Osteoblast (primary cell): ENCODE results near the gene CUL3. TPM values are rescaled to one million over a fixed set of nuclear protein-coding genes. Genes with fewer than 3 reads are reported as not detected.

Experiments used
- DNase-seq: peaks from one replicate; pipeline ENCODE4 v3.0.0; 2011; ENCODE audit warnings: low spot score, mixed read lengths; ENCODE audit not compliant: insufficient read length; ENCODE audit errors: missing footprints
- H2AFZ ChIP-seq: 2 replicates; pipeline ENCODE4 v1.6.0; 2011; ENCODE audit warnings: mild to moderate bottlenecking, low read length
- H3K27ac ChIP-seq: 2 replicates; pipeline ENCODE4 v1.5.1; 2011; ENCODE audit warnings: mild to moderate bottlenecking, low read depth, low read length, moderate library complexity
- H3K27me3 ChIP-seq: 2 replicates; pipeline ENCODE4 v1.6.0; 2012; ENCODE audit warnings: mild to moderate bottlenecking, control low read depth, inconsistent platforms, low read length, moderate library complexity; ENCODE audit not compliant: insufficient read depth
- H3K36me3 ChIP-seq: 2 replicates; pipeline ENCODE4 v1.5.1; 2011; ENCODE audit warnings: mild to moderate bottlenecking, low read length, control low read depth, moderate library complexity; ENCODE audit not compliant: insufficient read depth
- H3K4me1 ChIP-seq: 2 replicates; pipeline ENCODE4 v1.5.1; 2011; ENCODE audit warnings: mild to moderate bottlenecking, low read length, control low read depth, moderate library complexity; ENCODE audit not compliant: insufficient read depth
- H3K4me2 ChIP-seq: 2 replicates; pipeline ENCODE4 v1.6.0; 2011; ENCODE audit warnings: mild to moderate bottlenecking, low read length; ENCODE audit not compliant: insufficient read depth
- H3K4me3 ChIP-seq: fragments of 200-600 bp; sonication (generic); 3 replicates; pipeline ENCODE4 v1.5.1; 2012; ENCODE audit warnings: mild to moderate bottlenecking, low read length, inconsistent platforms; ENCODE audit not compliant: insufficient read depth
- H3K79me2 ChIP-seq: 2 replicates; pipeline ENCODE4 v1.6.0; 2012; ENCODE audit warnings: mild to moderate bottlenecking, low read length, control low read depth, inconsistent platforms; ENCODE audit not compliant: insufficient read depth
- H3K9me3 ChIP-seq: 2 replicates; pipeline ENCODE4 v1.5.1; 2011; ENCODE audit warnings: low read depth, low read length, control low read depth
- H4K20me1 ChIP-seq: 2 replicates; pipeline ENCODE4 v1.6.0; 2012; ENCODE audit warnings: mild to moderate bottlenecking, low read length, control low read depth; ENCODE audit not compliant: insufficient read depth
- CTCF ChIP-seq: IDR thresholded peaks from 2 replicates; pipeline ENCODE4 v1.5.1; 2011; ENCODE audit warnings: mild to moderate bottlenecking, low read depth, low read length, moderate library complexity; ENCODE audit errors: extremely low read depth
- total RNA-seq: library from RNA; depleted of rRNA; stranded (reverse); fragments of >200 nt; gene quantifications from 2 replicates; pipeline ENCODE4 v1.2.3, GENCODE V29; 2012

Gene CUL3
- total RNA-seq, 1 donor, result 64.4 TPM

GRCh38 chr2:224574423-224575084 is 10.6 kb downstream of the CUL3 start:
- H3K36me3 ChIP-seq, result no peaks in the 10 kb centered on the region

GRCh38 chr2:224573724-224574123 is 11.4 kb downstream of the CUL3 start:
- H2AFZ ChIP-seq, result no peak overlapping the region
- peaks cover 100% of the 10 kb centered on the region for H3K79me2 ChIP-seq
- no peak for TF ChIP-seq CTCF
- no peak overlapping the region for H3K27ac ChIP-seq
- no peak overlapping the region for H3K4me3 ChIP-seq
- H3K27me3 ChIP-seq, result no peaks in the 10 kb centered on the region
- DNase-seq, result no peak
- H3K9me3 ChIP-seq, result no peaks in the 10 kb centered on the region
- peaks cover 4% of the 10 kb centered on the region for H3K4me1 ChIP-seq
- no peak overlapping the region for H3K4me2 ChIP-seq
- H4K20me1 ChIP-seq, result peaks cover 81% of the 10 kb centered on the region
- H3K36me3 ChIP-seq, result no peaks in the 10 kb centered on the region

More at GRCh38 chr2:224574423-224575084, 10.6 kb downstream of the CUL3 start:
- Histone ChIP-seq H3K79me2 (peaks cover 100% of the 10 kb centered on the region), H3K4me1 (peaks cover 4% of the 10 kb centered on the region), H4K20me1 (peaks cover 86% of the 10 kb centered on the region), H2AFZ (no peak overlapping the region), H3K9me3 (no peaks in the 10 kb centered on the region), H3K27ac (no peak overlapping the region), H3K4me2 (no peak overlapping the region), H3K27me3 (no peaks in the 10 kb centered on the region), H3K4me3 (no peak overlapping the region)
- no peak for TF ChIP-seq CTCF
- DNase-seq, result no peak

- no peak overlapping the region for H3K27ac ChIP-seq
- TF ChIP-seq CTCF, result no peak
- H2AFZ ChIP-seq, result no peak overlapping the region
- H3K79me2 ChIP-seq, result peaks cover 99% of the 10 kb centered on the region
- H3K4me2 ChIP-seq, result no peak overlapping the region
- no peak for DNase-seq
- H3K4me3 ChIP-seq, result no peak overlapping the region
- no peaks in the 10 kb centered on the region for H3K9me3 ChIP-seq
- peaks cover 78% of the 10 kb centered on the region for H4K20me1 ChIP-seq
- peaks cover 4% of the 10 kb centered on the region for H3K4me1 ChIP-seq
- H3K36me3 ChIP-seq, result no peaks in the 10 kb centered on the region
- no peaks in the 10 kb centered on the region for H3K27me3 ChIP-seq
Measured at GRCh38 chr2:224572338-224572737, 12.8 kb downstream of the CUL3 start.

GRCh38 chr2:224570328-224570993 is 14.7 kb downstream of the CUL3 start:
- H3K4me1 ChIP-seq, result peaks cover 4% of the 10 kb centered on the region
- no peak for TF ChIP-seq CTCF
- H3K4me2 ChIP-seq, result no peak overlapping the region
- no peak for DNase-seq
- H3K9me3 ChIP-seq, result no peaks in the 10 kb centered on the region
- no peaks in the 10 kb centered on the region for H3K36me3 ChIP-seq
- no peak overlapping the region for H2AFZ ChIP-seq
- H3K27me3 ChIP-seq, result no peaks in the 10 kb centered on the region
- peak overlapping the region; percentile 63 for H3K27ac ChIP-seq
- no peak overlapping the region for H3K4me3 ChIP-seq
- H4K20me1 ChIP-seq, result peaks cover 75% of the 10 kb centered on the region
- peaks cover 99% of the 10 kb centered on the region for H3K79me2 ChIP-seq
